NCI-H69 (cell line): Measurements from ENCODE around the gene KLK12.

Source experiments
- DNase-seq: peaks from one replicate; lab custom pipeline; 2025; lab: John Stamatoyannopoulos, UW

KLK12 gene

GRCh38 chr19:50981587-50982146 is 53.1 kb downstream of the KLK12 start:
- DNase-seq = no peak

- no peak for DNase-seq
These were observed 54.6 kb downstream of the KLK12 start for GRCh38 chr19:50980208-50980607.

- DNase-seq = no peak
These were observed 55.0 kb downstream of the KLK12 start for GRCh38 chr19:50979758-50980157.
